OCI-LY3 (cell line): ENCODE results near the gene TRAF6.

Experiments used
- H2AFZ ChIP-seq: fragments of 200-600, 300-600 bp; shearing (Covaris generic); 2 replicates; pipeline ENCODE4 v1.6.0; 2014; ENCODE audit warnings: antibody characterized with exemption, low read depth, low read length
- H3K27ac ChIP-seq: fragments of 200-600, 300-600 bp; sonication (generic); 2 replicates; pipeline ENCODE4 v1.5.1; 2014; ENCODE audit warnings: mild to moderate bottlenecking, low read length, moderate library complexity, mixed read lengths
- H3K27me3 ChIP-seq: fragments of 200-600, 300-600 bp; sonication (generic); 2 replicates; pipeline ENCODE4 v1.6.1; 2014; ENCODE audit warnings: low read depth, low read length, mixed read lengths
- H3K36me3 ChIP-seq: fragments of 200-600, 300-600 bp; sonication (generic); replicated peaks from 2 replicates; pipeline ENCODE3; 2014; ENCODE audit warnings: low read depth, low read length, mixed read lengths
- H3K4me1 ChIP-seq: fragments of 300-600, 200-600 bp; sonication (generic); 2 replicates; pipeline ENCODE4 v1.6.1; 2014; ENCODE audit warnings: low read length, mixed read lengths
- H3K4me2 ChIP-seq: fragments of 200-600, 300-600 bp; sonication (generic); 2 replicates; pipeline ENCODE4 v1.6.1; 2014; ENCODE audit warnings: low read length, mixed read lengths
- H3K4me3 ChIP-seq: fragments of 300-600, 200-600 bp; sonication (generic); 2 replicates; pipeline ENCODE4 v1.5.1; 2014; ENCODE audit warnings: antibody characterized with exemption, mild to moderate bottlenecking, low read length, moderate library complexity
- H3K79me2 ChIP-seq: fragments of 300-600, 200-600 bp; shearing (Covaris generic); 2 replicates; pipeline ENCODE4 v1.6.1; 2014; ENCODE audit warnings: mild to moderate bottlenecking, low read length, mixed read lengths
- H3K9ac ChIP-seq: fragments of 300-600, 200-600 bp; shearing (Covaris generic); 2 replicates; pipeline ENCODE4 v1.6.0; 2014; ENCODE audit warnings: mild to moderate bottlenecking, low read length, moderate library complexity
- H3K9me3 ChIP-seq: fragments of 200-600, 300-600 bp; shearing (Covaris generic); 2 replicates; pipeline ENCODE4 v1.6.1; 2014; ENCODE audit warnings: low read length, mixed read lengths; ENCODE audit not compliant: insufficient read depth
- H4K20me1 ChIP-seq: fragments of 200-600, 300-600 bp; sonication (generic); 2 replicates; pipeline ENCODE4 v1.6.1; 2016; ENCODE audit warnings: low read length, mixed read lengths; ENCODE audit not compliant: insufficient read depth
- EZH2phosphoT487 ChIP-seq: fragments of 200-600 bp; shearing (Covaris generic); IDR thresholded peaks from 2 replicates; pipeline ENCODE4 v1.6.1; 2018; ENCODE audit warnings: antibody characterized with exemption, mixed run types, low read depth
- TF ChIP-seq, protein P1 (sequence below): fragments of 200-600, 300-600 bp; sonication (generic); IDR thresholded peaks from 2 replicates; pipeline ENCODE4 v1.5.1; 2014; ENCODE audit warnings: antibody characterized with exemption, low read length, low read depth

The TRAF6 gene

DNA sequence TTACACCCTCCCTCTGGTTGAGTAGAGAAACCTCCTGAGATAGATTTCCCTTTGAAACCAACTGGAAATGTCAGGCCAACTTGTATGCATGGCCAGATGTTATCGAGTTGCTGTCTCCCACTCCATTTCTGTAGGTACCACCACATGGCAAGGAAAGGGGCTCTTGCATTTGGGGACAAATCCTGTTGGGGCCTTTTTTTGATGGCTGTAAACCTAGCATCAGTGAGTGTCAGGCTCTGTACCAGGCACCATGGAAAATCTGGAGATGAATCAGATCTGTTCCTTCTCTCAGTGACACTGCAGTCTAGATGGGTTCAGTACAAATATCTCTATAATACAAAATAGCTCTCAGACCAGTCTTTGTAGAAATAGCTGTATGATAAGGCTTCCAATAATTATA is 58.4 kb downstream of the TRAF6 start:
- Histone ChIP-seq H2AFZ (no peak overlapping the region), H3K27me3 (no peaks in the 10 kb centered on the region), H3K79me2 (no peaks in the 10 kb centered on the region), H3K9ac (no peak overlapping the region), H3K36me3 (no peaks in the 10 kb centered on the region), H3K9me3 (no peaks in the 10 kb centered on the region), H3K27ac (no peak overlapping the region), H3K4me2 (no peak overlapping the region), H3K4me1 (peaks cover 21% of the 10 kb centered on the region), H4K20me1 (no peaks in the 10 kb centered on the region), H3K4me3 (no peak overlapping the region)
- no peak for TF ChIP-seq EZH2phosphoT487
- TF ChIP-seq, protein P1, sequence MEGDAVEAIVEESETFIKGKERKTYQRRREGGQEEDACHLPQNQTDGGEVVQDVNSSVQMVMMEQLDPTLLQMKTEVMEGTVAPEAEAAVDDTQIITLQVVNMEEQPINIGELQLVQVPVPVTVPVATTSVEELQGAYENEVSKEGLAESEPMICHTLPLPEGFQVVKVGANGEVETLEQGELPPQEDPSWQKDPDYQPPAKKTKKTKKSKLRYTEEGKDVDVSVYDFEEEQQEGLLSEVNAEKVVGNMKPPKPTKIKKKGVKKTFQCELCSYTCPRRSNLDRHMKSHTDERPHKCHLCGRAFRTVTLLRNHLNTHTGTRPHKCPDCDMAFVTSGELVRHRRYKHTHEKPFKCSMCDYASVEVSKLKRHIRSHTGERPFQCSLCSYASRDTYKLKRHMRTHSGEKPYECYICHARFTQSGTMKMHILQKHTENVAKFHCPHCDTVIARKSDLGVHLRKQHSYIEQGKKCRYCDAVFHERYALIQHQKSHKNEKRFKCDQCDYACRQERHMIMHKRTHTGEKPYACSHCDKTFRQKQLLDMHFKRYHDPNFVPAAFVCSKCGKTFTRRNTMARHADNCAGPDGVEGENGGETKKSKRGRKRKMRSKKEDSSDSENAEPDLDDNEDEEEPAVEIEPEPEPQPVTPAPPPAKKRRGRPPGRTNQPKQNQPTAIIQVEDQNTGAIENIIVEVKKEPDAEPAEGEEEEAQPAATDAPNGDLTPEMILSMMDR: no peak

DNA sequence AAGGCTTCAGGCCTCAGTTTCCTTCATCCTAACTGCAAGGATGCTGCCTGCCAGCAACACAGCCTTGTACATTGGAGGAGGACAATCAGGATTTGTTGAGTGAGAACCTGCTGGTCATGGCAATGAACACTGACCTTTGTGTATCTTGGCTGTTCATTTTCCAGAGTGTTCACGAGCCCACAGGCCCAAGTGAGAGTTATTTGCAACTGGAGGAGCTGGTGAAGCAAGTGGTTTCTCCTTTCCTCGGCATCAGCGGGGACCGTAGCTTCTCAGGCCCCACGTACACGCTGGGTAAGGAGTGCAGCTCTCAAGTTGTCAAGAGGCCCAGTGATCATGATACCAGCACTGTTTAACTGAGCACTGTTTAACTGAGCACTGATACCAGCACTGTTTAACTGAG is 59.0 kb downstream of the TRAF6 start:
- Histone ChIP-seq H3K9me3 (no peaks in the 10 kb centered on the region), H3K27ac (no peak overlapping the region), H3K4me1 (peaks cover 21% of the 10 kb centered on the region), H4K20me1 (no peaks in the 10 kb centered on the region), H3K4me3 (no peak overlapping the region), H3K4me2 (no peak overlapping the region), H3K9ac (no peak overlapping the region), H2AFZ (no peak overlapping the region), H3K79me2 (no peaks in the 10 kb centered on the region), H3K27me3 (no peaks in the 10 kb centered on the region), H3K36me3 (no peaks in the 10 kb centered on the region)
- TF ChIP-seq, protein P1: no peak
- TF ChIP-seq EZH2phosphoT487: no peak

DNA sequence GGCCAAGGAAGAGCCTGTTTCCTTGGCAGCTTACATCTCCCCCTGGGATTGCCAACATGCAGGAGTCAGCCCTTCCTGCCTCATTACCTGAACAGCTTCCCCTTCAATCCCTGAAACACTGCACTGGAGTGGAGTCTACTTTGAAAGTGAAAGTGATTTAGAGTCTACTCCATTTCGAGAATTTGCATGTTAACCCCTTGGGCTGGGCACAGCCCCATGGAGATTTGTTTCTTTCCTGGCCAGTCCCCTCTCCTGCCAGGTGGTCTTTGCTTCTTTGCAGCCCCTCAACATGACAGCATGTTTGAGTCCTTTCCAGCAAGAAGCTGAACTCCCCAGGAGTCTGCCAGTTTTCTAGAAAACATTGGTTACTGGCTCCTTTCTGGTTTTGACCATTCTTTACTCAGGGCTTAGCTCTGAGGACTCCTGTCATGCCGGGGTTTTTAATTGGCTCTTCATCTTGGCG is 59.9 kb downstream of the TRAF6 start:
- no peaks in the 10 kb centered on the region for H3K36me3 ChIP-seq
- H3K9ac ChIP-seq: no peak overlapping the region; the same call in 1 of the 2 replicates
- TF ChIP-seq EZH2phosphoT487: no peak
- TF ChIP-seq, protein P1: no peak
- peak overlapping the region; percentile 53 for H3K4me3 ChIP-seq
- no peaks in the 10 kb centered on the region for H3K9me3 ChIP-seq
- H3K4me2 ChIP-seq: peak overlapping the region; percentile 56
- H3K79me2 ChIP-seq: no peaks in the 10 kb centered on the region
- H3K27ac ChIP-seq: no peak overlapping the region
- no peaks in the 10 kb centered on the region for H3K27me3 ChIP-seq
- no peaks in the 10 kb centered on the region for H4K20me1 ChIP-seq
- peak overlapping the region; percentile 47; the same call in 1 of the 2 replicates for H2AFZ ChIP-seq
- H3K4me1 ChIP-seq: peaks cover 21% of the 10 kb centered on the region

GRCh38 chr11:36449561-36450096 is 60.4 kb downstream of the TRAF6 start:
- H3K27me3 ChIP-seq: no peaks in the 10 kb centered on the region
- H3K4me2 ChIP-seq: peak overlapping the region; percentile 56
- H3K27ac ChIP-seq: no peak overlapping the region
- H4K20me1 ChIP-seq: no peaks in the 10 kb centered on the region
- H3K36me3 ChIP-seq: no peaks in the 10 kb centered on the region
- peak overlapping the region; percentile 53 for H3K4me3 ChIP-seq
- H2AFZ ChIP-seq: peak overlapping the region; percentile 47; the same call in 1 of the 2 replicates
- no peak overlapping the region; the same call in 1 of the 2 replicates for H3K9ac ChIP-seq
- peaks cover 21% of the 10 kb centered on the region for H3K4me1 ChIP-seq
- H3K79me2 ChIP-seq: no peaks in the 10 kb centered on the region
- TF ChIP-seq, protein P1: no peak
- TF ChIP-seq EZH2phosphoT487: no peak
- H3K9me3 ChIP-seq: no peaks in the 10 kb centered on the region
